PC-3 (cell line): Measurements from ENCODE around the gene VWC2. TPM values are rescaled to one million over a fixed set of nuclear protein-coding genes. Genes with fewer than 3 reads are reported as not detected.

Source experiments
- ATAC-seq: fragments of 200-7000 bp; cut with Tn5 transposase; 2 replicates; pipeline ENCODE4 v1.9.1; 2020; ENCODE audit warnings: mild to moderate bottlenecking, moderate library complexity
- BruUV-seq: library from RNA; stranded (reverse); fragments of 400-500 nt; replicated peaks from 2 replicates; lab custom pipeline; 2021; lab: Mats Ljungman, UMichigan
- CTCF ChIA-PET: fragments of 300-600 bp; sonication (Branson Sonifier 250); formaldehyde crosslinking; loops from one replicate; lab custom pipeline; 2022; ENCODE audit warnings: antibody characterized with exemption; lab: Charles Lee
- POLR2A ChIA-PET: fragments of 300-600 bp; sonication (Branson Sonifier 250); formaldehyde crosslinking; loops from one replicate; lab custom pipeline; 2022; ENCODE audit warnings: antibody characterized with exemption; ENCODE audit not compliant: unreplicated experiment; lab: Charles Lee
- DNase-seq: peaks from one replicate; pipeline ENCODE4 v3.0.0-alpha.2; 2015
- H2AFZ ChIP-seq: fragments of 300-600 bp; sonication (generic); 2 replicates; pipeline ENCODE4 v1.6.0; 2016; ENCODE audit warnings: antibody characterized with exemption, low read length
- H3F3A ChIP-seq: fragments of 300-600 bp; sonication (generic); one replicate; pipeline ENCODE4 v1.6.0; 2017; ENCODE audit warnings: antibody characterized with exemption, low read length, control low read depth, mild to moderate bottlenecking; ENCODE audit not compliant: unreplicated experiment
- H3K27ac ChIP-seq: fragments of 300-600 bp; sonication (generic); 2 replicates; pipeline ENCODE4 v1.5.1; 2016; ENCODE audit warnings: mild to moderate bottlenecking, low read length
- H3K27me3 ChIP-seq: fragments of 300-600 bp; sonication (generic); 2 replicates; pipeline ENCODE4 v1.6.1; 2016; ENCODE audit warnings: low read length, mixed read lengths
- H3K36me3 ChIP-seq: fragments of 300-600 bp; sonication (generic); 2 replicates; pipeline ENCODE4 v1.6.1; 2016; ENCODE audit warnings: low read depth, mixed run types, low read length, mixed read lengths
- H3K4me1 ChIP-seq: fragments of 300-600 bp; sonication (generic); 2 replicates; pipeline ENCODE4 v1.5.1; 2016; ENCODE audit warnings: low read length; ENCODE audit not compliant: insufficient read depth
- H3K4me2 ChIP-seq: fragments of 300-600 bp; sonication (generic); 2 replicates; pipeline ENCODE4 v1.6.0; 2016; ENCODE audit warnings: low read length
- H3K4me3 ChIP-seq: fragments of 300-600 bp; sonication (generic); 2 replicates; pipeline ENCODE4 v1.5.1; 2016; ENCODE audit warnings: mild to moderate bottlenecking, low read length, mixed read lengths
- H3K79me2 ChIP-seq: fragments of 300-600 bp; sonication (generic); 2 replicates; pipeline ENCODE4 v1.6.1; 2017; ENCODE audit warnings: low read length, mixed read lengths
- H3K9ac ChIP-seq: fragments of 300-600 bp; sonication (generic); 2 replicates; pipeline ENCODE4 v1.6.0; 2016; ENCODE audit warnings: mild to moderate bottlenecking, low read length
- H3K9me2 ChIP-seq: fragments of 300-600 bp; sonication (generic); replicated peaks from 2 replicates; pipeline ENCODE4 v1.6.1; 2016; ENCODE audit warnings: mixed run types, low read length, mixed read lengths
- H3K9me3 ChIP-seq: fragments of 300-600 bp; sonication (generic); 2 replicates; pipeline ENCODE4 v1.6.1; 2016; ENCODE audit warnings: low read length, mixed read lengths
- H4K20me1 ChIP-seq: fragments of 300-600 bp; sonication (generic); 2 replicates; pipeline ENCODE4 v1.6.1; 2016; ENCODE audit warnings: low read length, mixed read lengths
- CTCF ChIP-seq: fragments of 300-600 bp; sonication (generic); conservative IDR thresholded peaks from 2 replicates; pipeline ENCODE4 v1.5.1; 2017; ENCODE audit warnings: antibody characterized with exemption, low read depth, mild to moderate bottlenecking, low read length
- EZH2 ChIP-seq: fragments of 300-600 bp; sonication (generic); IDR thresholded peaks from one replicate; pipeline ENCODE4 v1.6.1; 2017; ENCODE audit warnings: antibody characterized with exemption, mild to moderate bottlenecking, low read length; ENCODE audit not compliant: unreplicated experiment
- EZH2phosphoT487 ChIP-seq: fragments of 300-600 bp; sonication (generic); IDR thresholded peaks from 2 replicates; pipeline ENCODE4 v1.6.1; 2018; ENCODE audit warnings: mild to moderate bottlenecking, antibody characterized with exemption, low read length, borderline replicate concordance
- intact Hi-C: fragments of 100-400 bp; cut with micrococcal nuclease; formaldehyde crosslinking; loops from 2 replicates; pipeline ENCODE4 v1.9.0; 2023
- total RNA-seq: library from RNA; depleted of rRNA; stranded (reverse); fragments of >200 nt; gene quantifications from 2 replicates; pipeline ENCODE4 v1.2.3, GENCODE V29; 2014

VWC2 gene
- total RNA-seq, 1 experiment from 2014 or later, result not detected

DNA sequence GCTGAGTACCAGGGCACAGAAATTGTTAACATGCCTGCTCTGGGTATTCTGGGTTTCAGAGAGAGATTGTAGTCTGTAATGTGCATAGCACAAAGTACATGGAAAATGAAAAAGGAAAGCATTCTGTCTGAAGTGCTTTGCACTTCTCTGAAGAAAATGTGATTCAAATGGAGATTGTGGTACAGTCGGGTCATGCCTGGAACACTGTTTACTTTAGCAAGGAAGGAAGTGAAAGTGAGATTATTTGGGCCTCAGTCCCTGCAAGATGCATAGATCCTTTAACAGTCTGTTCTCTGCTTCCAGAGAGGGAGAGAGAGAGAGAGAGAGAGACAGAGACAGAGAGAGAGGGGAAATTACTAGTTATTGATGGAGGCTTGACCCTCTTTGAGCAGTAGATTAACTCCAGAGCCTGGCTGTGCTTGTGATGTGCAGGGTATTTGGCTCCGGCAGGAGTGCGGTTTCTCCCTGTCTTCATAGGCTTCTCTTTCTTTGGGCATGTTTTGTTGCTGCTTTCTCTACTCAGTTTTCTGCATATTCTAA lies 5.4 kb downstream of the VWC2 start:
- BruUV-seq, result no TSS peak

GRCh38 chr7:49780953-49781352 lies 7.5 kb downstream of the VWC2 start:
- H3K36me3 ChIP-seq, result no peaks in the 10 kb centered on the region
- H2AFZ ChIP-seq, result no peak overlapping the region
- H3K4me1 ChIP-seq, result no peaks in the 10 kb centered on the region
- no peaks in the 10 kb centered on the region for H3K9me2 ChIP-seq
- no peak overlapping the region for H3K4me2 ChIP-seq
- ChIA-PET CTCF (no interaction called here), POLR2A (no interaction called here)
- no peaks in the 10 kb centered on the region for H3K9me3 ChIP-seq
- ATAC-seq, result no peak
- no peaks in the 10 kb centered on the region for H4K20me1 ChIP-seq
- DNase-seq, result no peak
- H3K9ac ChIP-seq, result no peak overlapping the region
- intact Hi-C loops, result no loop called here
- H3K27me3 ChIP-seq, result no peaks in the 10 kb centered on the region
- H3K4me3 ChIP-seq, result no peak overlapping the region
- no TSS peak for BruUV-seq
- no peaks in the 10 kb centered on the region for H3F3A ChIP-seq
- no peak overlapping the region for H3K27ac ChIP-seq
- TF ChIP-seq EZH2phosphoT487 (no peak), CTCF (no peak), EZH2 (no peak)
- no peaks in the 10 kb centered on the region for H3K79me2 ChIP-seq

More for the DNA sequence above, 5.4 kb downstream of the VWC2 start:
- H3K4me2 ChIP-seq, result no peak overlapping the region
- H3K9me2 ChIP-seq, result no peaks in the 10 kb centered on the region
- no peaks in the 10 kb centered on the region for H3K4me1 ChIP-seq
- intact Hi-C loops, result no loop called here
- TF ChIP-seq EZH2 (no peak), CTCF (no peak), EZH2phosphoT487 (no peak)
- no peak overlapping the region for H3K27ac ChIP-seq
- no peaks in the 10 kb centered on the region for H3K9me3 ChIP-seq
- H3K36me3 ChIP-seq, result no peaks in the 10 kb centered on the region
- no peaks in the 10 kb centered on the region for H3F3A ChIP-seq
- ChIA-PET CTCF (no interaction called here), POLR2A (no interaction called here)
- H3K79me2 ChIP-seq, result no peaks in the 10 kb centered on the region
- H2AFZ ChIP-seq, result no peak overlapping the region
- H4K20me1 ChIP-seq, result no peaks in the 10 kb centered on the region
- DNase-seq, result no peak
- no peak overlapping the region for H3K9ac ChIP-seq
- H3K27me3 ChIP-seq, result no peaks in the 10 kb centered on the region
- H3K4me3 ChIP-seq, result no peak overlapping the region
- ATAC-seq, result no peak

GRCh38 chr7:49781996-49782395 lies 8.6 kb downstream of the VWC2 start:
- Histone ChIP-seq H3K4me2 (no peak overlapping the region), H3K4me3 (no peak overlapping the region), H3K27ac (no peak overlapping the region), H3K9me3 (no peaks in the 10 kb centered on the region), H3K9me2 (no peaks in the 10 kb centered on the region), H2AFZ (no peak overlapping the region), H3K4me1 (no peaks in the 10 kb centered on the region), H3K9ac (no peak overlapping the region), H3F3A (no peaks in the 10 kb centered on the region), H3K36me3 (no peaks in the 10 kb centered on the region), H3K27me3 (no peaks in the 10 kb centered on the region), H3K79me2 (no peaks in the 10 kb centered on the region), H4K20me1 (no peaks in the 10 kb centered on the region)
- DNase-seq (no peak), ATAC-seq (no peak)
- TF ChIP-seq CTCF (no peak), EZH2phosphoT487 (no peak), EZH2 (no peak)
- intact Hi-C loops, result no loop called here
- ChIA-PET POLR2A (no interaction called here), CTCF (no interaction called here)
- no TSS peak for BruUV-seq
